DMS153 treated with DMSO at 0.1 percent for 48 hours (cell line): Measurements from ENCODE around the gene AP5Z1.

ENCODE experiments used
- DNase-seq: peaks from one replicate; lab custom pipeline; 2025; ENCODE audit not compliant: unreplicated experiment; lab: John Stamatoyannopoulos, UW

AP5Z1 gene

DNA sequence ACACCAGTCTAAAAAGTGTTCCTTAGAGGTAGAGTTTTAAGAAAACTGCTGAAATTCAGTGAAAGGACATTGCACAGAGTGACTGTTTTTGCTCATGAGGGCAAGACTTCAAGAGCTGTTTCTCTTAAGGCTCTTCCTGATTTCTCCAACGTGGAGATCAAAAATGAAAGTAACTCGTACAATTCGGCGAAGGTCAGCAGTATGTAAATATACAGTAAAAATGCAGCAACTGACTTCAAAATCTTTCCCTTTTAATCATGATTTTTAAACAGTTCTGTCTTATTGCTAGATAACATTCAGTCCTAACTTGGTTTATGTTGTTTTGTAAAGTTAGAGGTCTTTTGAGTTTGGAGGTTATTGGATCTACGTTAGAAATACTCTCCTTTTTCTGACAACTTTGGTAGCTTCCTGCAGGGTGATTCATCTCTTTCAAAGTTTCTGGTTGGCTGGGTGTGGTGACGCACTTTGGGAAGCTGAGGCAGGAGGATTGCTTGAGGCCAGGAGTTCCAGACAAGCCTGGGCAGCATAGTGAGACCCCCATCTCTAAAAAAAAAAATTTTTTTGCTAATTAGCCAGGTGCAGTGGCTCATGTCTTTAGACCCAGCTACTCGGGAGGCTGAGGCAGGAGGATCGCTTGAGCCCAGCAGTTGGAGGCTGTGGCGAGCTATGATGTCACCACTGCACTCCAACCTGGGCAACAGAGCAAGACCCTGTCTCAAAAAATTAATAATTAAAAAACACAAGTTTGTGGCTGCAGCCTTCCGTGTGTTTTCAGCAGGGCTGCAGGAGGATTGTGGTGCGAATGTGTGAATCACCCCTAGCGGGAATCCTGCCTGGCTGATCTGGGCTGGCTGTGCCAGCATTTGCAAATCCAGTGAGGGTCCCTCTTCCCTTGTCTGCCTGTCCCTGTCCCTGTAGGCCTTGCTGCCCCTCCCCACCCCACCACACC lies 29.2 kb upstream of the AP5Z1 start:
- DNase-seq: no peak

DNA sequence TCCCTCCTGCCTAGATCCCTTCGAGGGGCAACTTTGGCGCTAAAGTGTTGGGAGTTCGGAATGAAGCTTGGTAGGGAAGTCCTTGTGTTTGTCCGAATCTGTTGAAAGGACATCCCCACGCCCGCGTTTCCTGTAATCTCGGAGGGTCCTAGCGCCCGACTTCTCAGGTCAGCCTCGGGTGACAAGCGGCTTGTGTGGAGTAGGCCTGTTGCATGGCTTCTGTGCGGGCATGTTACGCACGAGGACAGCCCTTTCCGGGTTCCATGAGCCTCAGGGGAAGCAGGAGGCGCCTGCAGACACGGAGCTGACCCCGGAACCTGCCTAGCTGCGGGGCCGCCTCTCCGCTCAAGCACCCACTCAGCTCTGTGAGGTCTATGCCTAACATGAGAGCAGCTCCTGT lies 28.4 kb upstream of the AP5Z1 start:
- DNase-seq: no peak

DNA sequence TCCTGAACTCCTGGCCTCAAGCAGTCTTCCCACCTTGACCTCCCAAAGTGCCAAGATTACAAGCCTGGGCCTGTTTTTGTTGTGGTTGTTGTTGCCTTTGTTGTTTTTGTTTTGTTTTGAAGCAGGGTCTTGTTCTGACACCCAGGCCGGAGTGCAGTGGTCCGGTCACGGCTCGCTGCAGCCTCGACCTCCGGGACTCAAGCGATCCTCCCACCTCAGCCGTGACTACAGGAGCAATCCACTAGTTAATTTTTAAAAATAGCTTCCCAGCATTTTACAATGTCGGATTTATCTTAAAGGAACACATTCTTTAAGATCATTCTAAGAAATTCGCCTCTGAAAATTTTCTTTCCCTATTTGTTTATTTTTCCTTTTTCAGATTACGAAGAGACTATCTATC lies 27.7 kb upstream of the AP5Z1 start:
- DNase-seq: no peak

DNA sequence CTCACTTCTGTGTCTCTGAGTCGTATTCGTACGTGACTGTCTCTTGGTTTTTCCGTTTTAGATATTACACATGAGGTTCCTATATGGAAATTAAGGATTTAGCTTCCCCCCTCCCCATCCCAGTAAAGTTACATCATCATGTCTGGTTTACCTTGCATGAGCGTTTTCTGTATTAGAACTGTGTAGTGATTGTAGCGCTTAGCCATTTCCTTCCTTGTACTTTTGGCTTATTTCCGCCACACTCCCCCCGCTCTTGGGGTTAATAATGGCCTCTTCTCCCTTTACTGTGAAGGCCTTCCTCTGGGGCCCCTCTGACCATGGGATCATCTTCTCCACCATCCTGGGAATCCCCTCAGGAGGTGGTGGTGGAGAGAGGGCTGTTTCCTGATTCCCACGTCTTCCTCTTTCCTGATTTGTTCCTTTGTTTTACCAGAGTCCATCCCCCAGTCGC lies 27.2 kb upstream of the AP5Z1 start:
- DNase-seq: no peak

GRCh38 chr7:4749363-4749762 lies 26.1 kb upstream of the AP5Z1 start:
- DNase-seq: no peak

GRCh38 chr7:4749798-4750197 lies 25.6 kb upstream of the AP5Z1 start:
- DNase-seq: no peak

- no peak for DNase-seq
Measured at GRCh38 chr7:4751398-4751947, 23.9 kb upstream of the AP5Z1 start.

GRCh38 chr7:4753598-4754432 lies 21.6 kb upstream of the AP5Z1 start:
- peak; percentile 47 for DNase-seq

GRCh38 chr7:4754433-4755010 lies 20.9 kb upstream of the AP5Z1 start:
- no peak for DNase-seq

DNA sequence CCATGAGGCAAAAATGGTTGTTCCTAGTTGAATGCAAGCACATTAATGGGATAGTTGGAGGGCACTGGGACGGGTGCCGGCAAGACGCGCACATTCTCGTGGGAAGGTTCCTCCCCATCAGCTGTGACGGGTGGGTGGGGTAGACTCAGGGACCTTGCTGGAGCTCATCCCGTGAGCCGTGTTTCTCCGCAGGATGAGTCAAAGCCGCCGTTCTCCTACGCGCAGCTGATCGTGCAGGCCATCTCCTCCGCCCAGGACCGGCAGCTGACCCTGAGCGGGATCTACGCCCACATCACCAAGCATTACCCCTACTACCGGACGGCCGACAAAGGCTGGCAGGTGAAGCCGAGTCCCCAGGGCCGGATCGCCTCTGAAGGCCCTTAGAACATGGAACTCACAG lies 20.4 kb upstream of the AP5Z1 start:
- no peak for DNase-seq

- no peak for DNase-seq
Measured at GRCh38 chr7:4758111-4758510, 17.3 kb upstream of the AP5Z1 start.

GRCh38 chr7:4758791-4759190 lies 16.6 kb upstream of the AP5Z1 start:
- no peak for DNase-seq

DNA sequence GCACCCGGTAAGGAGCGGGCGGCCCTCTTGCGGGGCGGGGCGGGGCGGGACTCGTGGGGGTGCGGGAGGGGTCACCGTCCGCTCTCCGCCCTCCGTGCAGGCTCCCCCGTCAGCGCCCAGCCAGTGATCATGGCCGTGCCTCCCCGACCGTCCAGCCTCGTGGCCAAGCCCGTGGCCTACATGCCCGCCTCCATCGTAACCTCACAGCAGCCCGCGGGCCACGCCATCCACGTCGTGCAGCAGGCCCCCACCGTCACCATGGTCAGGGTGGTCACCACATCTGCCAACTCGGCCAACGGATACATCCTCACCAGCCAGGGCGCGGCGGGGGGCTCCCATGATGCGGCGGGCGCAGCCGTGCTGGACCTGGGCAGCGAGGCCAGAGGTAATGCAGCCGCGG lies 16.2 kb upstream of the AP5Z1 start:
- no peak for DNase-seq

DNA sequence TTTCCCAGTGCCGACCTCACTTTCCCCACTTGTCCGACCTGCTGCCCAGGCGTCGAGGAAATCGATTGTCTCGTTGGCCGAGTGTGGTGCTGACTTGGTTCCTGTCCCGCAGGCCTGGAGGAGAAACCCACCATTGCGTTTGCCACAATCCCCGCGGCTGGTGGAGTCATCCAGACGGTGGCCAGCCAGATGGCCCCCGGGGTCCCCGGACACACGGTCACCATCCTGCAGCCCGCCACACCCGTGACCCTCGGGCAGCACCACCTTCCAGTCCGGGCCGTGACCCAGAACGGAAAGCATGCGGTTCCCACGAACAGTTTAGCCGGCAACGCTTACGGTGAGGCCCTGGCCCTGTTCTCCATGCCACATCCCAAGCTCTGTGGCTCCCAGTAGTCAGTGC lies 14.5 kb upstream of the AP5Z1 start:
- DNase-seq: no peak

GRCh38 chr7:4762121-4763055 lies 13.0 kb upstream of the AP5Z1 start:
- DNase-seq: no peak

DNA sequence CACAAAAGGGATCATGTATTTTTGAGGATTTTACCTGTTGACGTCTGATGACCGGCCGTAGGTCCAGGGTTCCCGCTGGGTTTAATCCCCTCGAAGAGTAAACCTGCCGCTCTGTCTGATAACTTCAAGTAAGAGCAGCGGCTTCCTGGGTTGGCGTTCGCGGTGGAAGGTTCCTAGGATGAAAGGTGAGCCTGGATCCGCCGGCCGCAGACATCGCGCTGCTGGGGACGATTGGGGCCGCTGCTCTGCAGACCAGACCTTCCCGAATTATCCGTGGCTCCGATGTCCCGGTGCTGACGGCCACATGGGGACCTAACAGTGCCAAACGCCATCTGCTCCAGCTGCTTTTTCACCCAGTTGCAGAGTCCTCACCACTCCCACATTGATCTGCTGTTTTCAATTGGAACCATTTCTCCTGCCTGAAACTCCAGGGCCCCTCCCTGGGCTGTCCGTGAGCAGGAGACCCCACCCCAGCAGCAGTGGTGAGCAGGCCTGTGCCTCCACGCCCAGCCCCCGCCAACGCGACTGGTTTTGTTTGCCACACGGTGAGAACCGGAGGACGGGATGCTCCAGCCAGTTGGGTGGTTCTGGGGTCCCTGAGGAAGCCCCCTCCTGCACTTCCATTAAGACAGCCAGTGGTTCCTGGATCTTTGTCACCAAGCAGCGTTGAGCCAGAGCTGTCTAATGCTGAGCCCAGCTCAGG lies 12.2 kb upstream of the AP5Z1 start:
- no peak for DNase-seq

DNA sequence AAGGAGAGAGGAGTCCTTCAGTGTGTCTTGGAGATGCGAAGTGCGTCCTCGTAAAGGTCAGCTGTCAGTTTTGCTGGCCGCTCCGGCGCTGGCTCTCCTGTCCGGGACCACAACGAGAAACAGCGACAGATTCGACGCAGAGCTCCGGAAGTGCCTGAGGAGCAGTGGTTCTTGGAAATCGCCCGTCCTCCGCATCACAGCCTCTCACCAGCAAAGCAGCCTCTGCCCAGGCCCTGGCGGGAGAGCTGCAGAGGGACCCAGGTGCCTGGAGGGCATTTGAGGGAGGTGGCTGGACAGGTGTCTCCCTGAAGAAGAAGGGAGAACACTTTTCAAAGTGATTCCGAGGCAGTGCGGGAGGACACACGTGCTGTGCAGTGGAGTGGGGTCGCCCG lies 11.6 kb upstream of the AP5Z1 start:
- no peak for DNase-seq

- no peak for DNase-seq
Measured at GRCh38 chr7:4764402-4765007, 10.9 kb upstream of the AP5Z1 start.

GRCh38 chr7:4765776-4766490 lies 9.5 kb upstream of the AP5Z1 start:
- DNase-seq: no peak
